ENCODE results near the gene CTSA.
A peak's percentile ranks its signal among the peaks of the same experiment; 100 is the strongest.
"Not testable (repeated sequence)": the region's sequence is repeated elsewhere in the genome, so short reads cannot be mapped to it uniquely, and the experiment has no call there.

The CTSA gene

DNA sequence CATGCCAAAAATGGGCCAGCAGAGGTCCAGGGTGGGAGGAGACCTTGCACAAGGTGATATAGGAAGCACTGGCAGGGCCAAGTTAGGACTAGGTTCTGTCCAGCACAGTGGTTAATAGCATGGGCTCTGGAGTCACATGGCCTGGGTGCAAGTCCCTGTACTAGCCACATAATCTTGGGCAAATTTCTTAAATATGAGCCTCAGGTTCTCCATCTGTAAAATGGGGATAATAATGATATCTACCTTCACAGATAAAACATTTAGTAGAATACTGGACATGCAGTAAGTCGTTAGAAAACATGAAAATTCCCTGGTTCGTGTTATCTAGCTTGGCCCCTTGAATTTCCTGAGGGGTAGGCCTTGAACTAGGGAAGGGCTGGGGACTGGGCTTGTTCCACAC, 6.2 kb downstream of the CTSA start:
- DNase-seq = no peak

DNA sequence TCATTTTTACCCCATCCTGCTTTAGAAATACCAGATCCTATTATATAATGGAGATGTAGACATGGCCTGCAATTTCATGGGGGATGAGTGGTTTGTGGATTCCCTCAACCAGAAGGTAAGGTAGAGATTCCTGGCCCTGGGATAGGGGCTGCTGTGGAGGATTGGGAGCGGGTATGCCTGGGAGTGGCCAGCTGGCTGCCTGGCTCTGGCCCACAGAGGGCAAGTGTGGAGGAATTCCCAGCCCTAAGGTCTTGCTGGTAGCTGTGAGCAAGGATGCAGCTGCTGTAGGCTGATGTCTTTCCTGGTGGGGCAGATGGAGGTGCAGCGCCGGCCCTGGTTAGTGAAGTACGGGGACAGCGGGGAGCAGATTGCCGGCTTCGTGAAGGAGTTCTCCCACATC, 6.6 kb downstream of the CTSA start:
- no peak for DNase-seq

DNA sequence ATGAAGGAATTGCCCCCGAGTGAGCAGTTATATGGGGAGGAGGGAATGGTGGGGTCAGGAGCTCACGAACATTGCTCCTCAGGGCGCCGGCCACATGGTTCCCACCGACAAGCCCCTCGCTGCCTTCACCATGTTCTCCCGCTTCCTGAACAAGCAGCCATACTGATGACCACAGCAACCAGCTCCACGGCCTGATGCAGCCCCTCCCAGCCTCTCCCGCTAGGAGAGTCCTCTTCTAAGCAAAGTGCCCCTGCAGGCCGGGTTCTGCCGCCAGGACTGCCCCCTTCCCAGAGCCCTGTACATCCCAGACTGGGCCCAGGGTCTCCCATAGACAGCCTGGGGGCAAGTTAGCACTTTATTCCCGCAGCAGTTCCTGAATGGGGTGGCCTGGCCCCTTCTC, 7.2 kb downstream of the CTSA start:
- DNase-seq = no peak

- DNase-seq = no peak
Measured at GRCh38 chr20:45899046-45899835, 8.1 kb downstream of the CTSA start.

DNA sequence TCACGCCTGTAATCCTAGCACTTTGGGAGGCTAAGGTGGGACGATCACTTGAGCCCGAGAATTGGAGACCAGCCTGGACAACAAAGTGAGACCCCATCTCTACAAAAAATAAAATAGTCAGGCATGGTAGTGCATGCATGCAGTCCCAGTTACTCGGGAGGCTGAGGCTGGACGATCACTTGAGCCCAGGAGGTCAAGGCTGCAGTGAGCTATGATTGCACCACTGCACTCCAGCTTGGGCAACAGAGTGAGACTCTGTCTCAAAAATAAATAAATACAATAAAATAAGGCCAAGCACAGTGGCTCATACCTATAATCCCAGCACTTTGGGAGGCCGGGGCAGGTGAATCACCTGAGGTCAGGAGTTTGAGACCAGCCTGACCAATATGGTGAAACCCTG, 10.2 kb downstream of the CTSA start:
- not testable (repeated sequence) for DNase-seq

GRCh38 chr20:45902199-45902701, 11.1 kb downstream of the CTSA start:
- no peak for DNase-seq

GRCh38 chr20:45904583-45905504, 13.7 kb downstream of the CTSA start:
- DNase-seq = no peak

GRCh38 chr20:45905505-45906079, 14.5 kb downstream of the CTSA start:
- no peak for DNase-seq

DNA sequence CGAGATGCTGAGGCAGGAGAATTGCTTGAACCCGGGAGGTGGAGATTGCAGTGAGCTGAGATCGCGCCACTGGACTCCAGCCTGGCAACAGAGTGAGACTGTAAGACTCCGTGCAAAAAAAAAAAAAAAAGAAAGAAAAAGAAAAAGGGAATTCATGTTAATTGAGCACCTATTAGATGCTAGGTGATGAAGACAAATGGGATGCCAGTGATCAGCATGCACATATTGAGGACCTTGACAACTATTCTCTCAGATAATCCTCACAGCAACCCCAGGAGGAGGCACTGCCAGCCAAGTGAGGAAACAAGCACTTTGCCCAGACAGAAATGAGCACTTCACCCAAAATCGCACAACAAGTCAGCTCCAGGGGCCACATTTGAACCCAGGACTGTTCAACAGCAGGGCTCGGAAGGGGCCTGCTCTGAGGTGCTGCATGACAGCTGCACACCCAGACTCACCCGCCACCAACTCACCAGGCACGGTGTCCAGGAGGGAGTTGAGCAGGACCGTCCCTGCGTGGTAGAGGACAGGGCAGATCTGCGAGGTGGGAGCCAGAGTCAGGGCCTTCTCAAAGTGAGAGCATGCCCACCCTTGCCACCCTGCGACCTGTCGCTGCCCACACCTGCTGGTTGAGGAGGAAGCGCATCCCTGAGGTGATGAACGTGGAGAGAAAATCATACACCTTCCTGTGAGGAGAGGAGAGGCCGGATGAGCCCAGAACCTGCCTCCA, 16.2 kb downstream of the CTSA start:
- DNase-seq = no peak

- DNase-seq = no peak
Measured at GRCh38 chr20:45908084-45908483, 16.9 kb downstream of the CTSA start.

DNA sequence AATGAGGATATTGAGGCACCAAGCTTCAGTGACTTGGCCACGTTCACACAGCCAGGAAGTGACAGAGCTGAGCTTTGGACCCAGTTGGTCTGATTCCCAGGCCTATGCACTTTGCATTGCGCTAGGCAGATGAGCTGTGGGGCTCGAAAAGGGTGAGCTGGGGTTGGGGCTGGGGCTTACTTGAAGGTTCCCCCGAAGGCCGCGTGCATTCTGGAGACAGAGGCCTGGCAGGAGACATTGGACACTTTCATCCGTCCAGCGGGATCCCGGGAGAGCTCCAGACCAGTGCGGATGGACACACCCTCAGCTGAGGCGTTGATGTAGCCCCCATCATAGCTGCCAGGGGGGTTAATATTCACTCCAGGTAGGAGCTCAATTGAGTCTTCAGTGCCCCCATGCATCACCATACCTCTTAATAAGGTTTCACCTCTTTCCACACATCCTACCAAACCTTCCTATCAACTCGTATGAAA, 18.2 kb downstream of the CTSA start:
- DNase-seq = no peak

GRCh38 chr20:45909817-45910669, 18.9 kb downstream of the CTSA start:
- DNase-seq = no peak

DNA sequence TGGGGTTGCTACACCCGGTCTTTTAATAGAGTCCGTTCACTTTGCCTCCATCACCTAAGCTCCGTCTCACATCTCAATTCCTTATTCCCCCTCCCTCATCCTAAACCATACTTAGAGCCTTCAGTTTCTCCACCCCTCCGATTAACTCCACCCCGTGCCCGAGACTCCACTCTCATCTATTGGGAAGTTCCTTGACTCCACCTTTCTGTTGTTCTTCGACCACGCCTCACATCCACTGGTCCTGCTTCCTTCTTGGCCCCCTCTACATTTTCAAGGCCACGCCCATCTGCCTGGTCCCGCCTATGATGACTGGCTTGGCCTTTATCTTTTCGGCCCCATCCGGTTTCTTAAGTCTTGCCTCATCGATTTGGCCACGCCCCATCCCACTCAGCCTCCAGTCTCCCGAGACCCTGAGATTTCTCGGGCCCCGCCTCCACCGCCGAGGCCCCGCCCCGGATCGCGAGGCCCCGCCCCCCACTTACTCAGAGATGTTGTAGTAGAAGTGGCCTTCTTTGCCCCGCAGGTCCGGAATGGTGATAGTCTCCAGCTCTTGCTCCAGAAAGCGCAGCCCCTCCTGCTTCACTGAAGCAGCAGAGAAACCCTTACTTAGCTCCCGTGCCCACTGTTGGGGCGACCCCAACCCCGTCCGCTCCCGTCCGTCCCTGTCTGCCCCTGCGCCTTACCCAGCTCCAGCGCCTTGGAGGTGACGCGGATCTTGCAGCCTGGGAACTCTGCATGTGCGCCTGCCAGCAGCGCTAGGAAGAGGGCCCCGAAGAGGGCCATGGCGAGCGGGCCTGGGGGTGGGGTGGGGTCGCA, 19.7 kb downstream of the CTSA start:
- peak; percentile 87 to 89 for DNase-seq

DNA sequence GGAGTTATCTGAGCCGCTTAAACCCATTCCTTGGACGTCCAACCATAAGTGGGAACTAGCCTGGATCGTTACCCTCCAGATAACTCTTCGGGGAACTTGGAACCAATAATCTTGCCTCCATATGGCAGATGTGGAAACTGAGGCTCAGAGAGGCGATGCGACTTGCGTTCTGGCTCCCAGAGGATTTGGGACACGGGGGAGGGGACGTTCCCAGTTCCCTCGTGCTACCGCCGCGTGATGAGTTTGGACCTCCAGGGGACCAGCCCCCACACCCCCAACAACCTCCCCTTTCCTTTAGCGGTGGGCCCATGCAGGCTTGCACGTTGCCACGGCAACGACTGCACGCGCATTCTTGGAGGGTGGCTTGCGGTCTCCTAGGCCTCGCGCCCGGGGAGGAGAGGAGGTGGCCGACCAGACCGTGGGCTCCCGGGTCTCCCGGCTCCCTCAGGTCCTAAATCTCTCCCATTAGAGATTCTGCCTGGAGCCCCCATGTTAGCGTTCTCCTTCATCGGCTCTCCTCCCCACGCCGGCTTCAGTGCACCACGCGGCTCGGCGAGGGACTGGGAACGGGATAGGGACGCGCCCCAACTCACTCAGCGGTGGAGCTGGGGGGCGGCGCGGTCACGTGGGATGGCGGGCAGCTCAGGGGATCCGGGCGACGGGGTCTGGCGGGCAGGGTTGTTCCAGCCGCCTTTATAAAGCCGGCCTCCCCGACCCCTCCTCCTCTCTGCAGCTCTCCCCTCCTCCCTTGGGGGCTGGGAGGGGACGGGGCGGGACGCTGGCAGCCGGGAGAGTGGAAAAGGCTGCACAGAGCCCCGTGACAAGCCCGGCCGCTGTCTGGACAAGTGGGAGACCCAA, 20.6 kb downstream of the CTSA start, which contains the start of gene PLTP:
Gene PLTP (minus strand): TSS at position 670 of the 858 bp plus-strand sequence. CDS start 703 bp downstream, outside the sequence.
- no peak for DNase-seq

DNA sequence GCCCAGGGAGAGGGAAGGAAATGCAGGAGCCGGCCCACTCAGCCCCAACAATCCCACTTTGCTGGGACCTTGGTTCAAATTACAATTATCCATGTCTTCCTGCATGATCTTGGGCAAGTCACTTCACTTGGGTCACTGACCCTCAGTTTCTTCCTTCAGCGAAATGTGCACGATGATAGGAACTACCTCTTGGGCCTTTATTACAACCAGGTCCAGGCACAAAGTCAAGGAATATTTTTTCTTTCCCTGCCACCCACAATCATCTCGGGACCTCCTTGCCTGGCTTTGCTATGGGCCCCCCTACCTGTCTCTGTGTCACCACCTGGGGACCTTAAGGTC, 21.2 kb downstream of the CTSA start:
- no peak for DNase-seq

DNA sequence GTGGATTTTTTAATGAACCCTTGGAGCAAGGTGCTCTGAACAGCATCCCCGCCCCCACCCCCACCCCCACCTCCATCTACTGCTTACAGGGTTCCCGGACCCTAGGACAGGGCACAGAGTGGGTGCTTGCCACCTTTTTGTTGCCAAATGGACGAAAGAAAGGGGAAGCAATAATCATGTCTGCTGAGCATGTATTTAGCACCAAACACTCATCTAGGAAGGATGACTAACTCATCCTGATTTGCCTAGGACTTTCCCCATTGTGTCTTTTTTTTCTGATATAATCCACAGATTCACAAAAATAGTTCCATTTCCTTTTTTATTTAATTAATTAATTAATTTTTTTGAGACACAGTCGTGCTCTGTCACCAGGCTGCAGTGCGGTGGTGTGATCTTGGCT, 22.0 kb downstream of the CTSA start:
- no peak for DNase-seq

DNA sequence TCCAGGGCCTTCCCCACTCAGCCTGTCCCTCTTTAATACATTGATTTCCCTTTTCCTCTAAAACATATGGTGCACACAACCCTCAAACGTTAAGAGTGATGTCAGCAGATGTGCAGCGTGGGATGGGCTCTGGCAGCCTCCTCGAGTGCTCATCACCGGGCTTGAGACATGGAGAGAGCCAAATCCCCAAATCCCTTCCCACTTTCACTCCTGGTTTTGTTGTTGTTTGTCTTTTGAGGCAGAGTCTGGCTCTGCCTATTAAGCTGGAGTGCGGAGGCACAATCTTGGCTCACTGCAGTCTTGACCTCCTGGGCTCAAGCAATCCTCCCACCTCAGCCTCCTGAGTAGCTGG, 26.6 kb downstream of the CTSA start:
- no peak for DNase-seq

GRCh38 chr20:45918182-45918737, 27.1 kb downstream of the CTSA start:
- no peak for DNase-seq

DNA sequence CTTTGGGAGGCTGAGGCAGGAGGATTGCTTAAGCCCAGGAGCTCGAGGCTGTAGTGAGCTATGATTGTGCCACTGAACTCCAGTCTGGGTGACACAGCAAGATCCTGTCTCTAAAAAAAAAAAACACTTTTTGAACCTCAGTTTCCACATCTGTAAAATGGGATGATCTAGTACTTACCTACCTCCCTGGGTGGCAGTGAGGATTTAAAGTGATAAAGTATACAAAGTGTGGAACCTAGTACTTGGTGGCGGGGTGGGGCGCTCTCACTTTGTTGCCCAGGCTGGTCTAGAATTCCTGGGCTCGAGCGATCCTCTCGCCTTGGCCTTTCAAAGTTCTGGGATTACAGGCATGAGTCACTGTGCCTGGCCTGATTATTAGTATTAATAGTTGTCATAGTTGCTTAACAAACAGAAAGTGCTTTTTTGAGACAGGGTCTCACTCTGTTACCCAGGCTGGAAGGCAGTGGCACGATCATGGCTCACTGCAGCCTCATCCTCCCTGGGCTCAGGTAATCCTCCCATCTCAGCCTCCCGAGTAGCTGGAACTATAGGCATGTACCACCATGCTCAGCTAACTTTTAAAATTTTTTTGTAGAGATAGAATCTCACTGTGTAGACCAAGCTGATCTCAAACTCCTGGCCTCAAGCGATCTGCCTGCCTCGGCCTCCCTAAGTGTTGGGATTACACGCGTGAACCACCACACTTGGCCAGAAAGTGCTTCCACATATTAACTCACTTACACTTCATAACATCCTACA, 27.8 kb downstream of the CTSA start:
- DNase-seq = no peak

Measured in stimulated activated CD4-positive, alpha-beta T cell treated with anti-CD3 and anti-CD28 coated beads, Interleukin-4, amount 100 ng/mL, for 4 hours (primary cell).